ENCODE results near the gene MYCL.
A peak's percentile ranks its signal among the peaks of the same experiment; 100 is the strongest.

DNA sequence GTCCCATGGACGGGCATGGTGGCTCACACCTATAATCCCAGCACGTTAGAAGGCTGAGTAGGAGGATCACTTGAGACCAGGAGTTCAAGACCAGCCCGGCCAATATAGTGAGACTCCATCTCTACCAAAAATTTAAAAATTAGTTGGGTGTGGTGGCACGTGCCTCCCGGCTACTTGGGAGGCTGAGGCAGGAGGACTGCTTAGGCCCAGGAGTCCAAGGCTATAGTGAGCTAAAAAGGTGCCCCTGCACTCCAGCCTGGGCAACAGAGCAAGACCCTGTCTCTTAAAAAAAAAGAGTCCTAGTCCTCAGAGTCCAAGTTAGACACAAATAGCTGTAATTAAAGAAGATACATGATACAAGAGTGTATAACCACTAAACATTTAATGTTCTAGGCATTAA lies 38.5 kb downstream of the MYCL start:
- TF ChIP-seq, protein P1, sequence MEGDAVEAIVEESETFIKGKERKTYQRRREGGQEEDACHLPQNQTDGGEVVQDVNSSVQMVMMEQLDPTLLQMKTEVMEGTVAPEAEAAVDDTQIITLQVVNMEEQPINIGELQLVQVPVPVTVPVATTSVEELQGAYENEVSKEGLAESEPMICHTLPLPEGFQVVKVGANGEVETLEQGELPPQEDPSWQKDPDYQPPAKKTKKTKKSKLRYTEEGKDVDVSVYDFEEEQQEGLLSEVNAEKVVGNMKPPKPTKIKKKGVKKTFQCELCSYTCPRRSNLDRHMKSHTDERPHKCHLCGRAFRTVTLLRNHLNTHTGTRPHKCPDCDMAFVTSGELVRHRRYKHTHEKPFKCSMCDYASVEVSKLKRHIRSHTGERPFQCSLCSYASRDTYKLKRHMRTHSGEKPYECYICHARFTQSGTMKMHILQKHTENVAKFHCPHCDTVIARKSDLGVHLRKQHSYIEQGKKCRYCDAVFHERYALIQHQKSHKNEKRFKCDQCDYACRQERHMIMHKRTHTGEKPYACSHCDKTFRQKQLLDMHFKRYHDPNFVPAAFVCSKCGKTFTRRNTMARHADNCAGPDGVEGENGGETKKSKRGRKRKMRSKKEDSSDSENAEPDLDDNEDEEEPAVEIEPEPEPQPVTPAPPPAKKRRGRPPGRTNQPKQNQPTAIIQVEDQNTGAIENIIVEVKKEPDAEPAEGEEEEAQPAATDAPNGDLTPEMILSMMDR (IDR thresholded peaks at IDR 0.05), result no peak
- TF ChIP-seq ZNF121 (CRISPR knock-in tag; IDR thresholded peaks at IDR 0.05), result peak; percentile 63; the same call in 1 of the 2 replicates
- TF ChIP-seq, protein P2, sequence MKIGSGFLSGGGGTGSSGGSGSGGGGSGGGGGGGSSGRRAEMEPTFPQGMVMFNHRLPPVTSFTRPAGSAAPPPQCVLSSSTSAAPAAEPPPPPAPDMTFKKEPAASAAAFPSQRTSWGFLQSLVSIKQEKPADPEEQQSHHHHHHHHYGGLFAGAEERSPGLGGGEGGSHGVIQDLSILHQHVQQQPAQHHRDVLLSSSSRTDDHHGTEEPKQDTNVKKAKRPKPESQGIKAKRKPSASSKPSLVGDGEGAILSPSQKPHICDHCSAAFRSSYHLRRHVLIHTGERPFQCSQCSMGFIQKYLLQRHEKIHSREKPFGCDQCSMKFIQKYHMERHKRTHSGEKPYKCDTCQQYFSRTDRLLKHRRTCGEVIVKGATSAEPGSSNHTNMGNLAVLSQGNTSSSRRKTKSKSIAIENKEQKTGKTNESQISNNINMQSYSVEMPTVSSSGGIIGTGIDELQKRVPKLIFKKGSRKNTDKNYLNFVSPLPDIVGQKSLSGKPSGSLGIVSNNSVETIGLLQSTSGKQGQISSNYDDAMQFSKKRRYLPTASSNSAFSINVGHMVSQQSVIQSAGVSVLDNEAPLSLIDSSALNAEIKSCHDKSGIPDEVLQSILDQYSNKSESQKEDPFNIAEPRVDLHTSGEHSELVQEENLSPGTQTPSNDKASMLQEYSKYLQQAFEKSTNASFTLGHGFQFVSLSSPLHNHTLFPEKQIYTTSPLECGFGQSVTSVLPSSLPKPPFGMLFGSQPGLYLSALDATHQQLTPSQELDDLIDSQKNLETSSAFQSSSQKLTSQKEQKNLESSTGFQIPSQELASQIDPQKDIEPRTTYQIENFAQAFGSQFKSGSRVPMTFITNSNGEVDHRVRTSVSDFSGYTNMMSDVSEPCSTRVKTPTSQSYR (CRISPR knock-in tag; IDR thresholded peaks at IDR 0.05), result no peak
- no peak for TF ChIP-seq SP1 (CRISPR knock-in tag; conservative IDR thresholded peaks at IDR 0.05)
- no peak for TF ChIP-seq ZBTB21 (CRISPR knock-in tag; IDR thresholded peaks at IDR 0.05; ENCODE audit: borderline replicate concordance)
- TF ChIP-seq, protein P3, sequence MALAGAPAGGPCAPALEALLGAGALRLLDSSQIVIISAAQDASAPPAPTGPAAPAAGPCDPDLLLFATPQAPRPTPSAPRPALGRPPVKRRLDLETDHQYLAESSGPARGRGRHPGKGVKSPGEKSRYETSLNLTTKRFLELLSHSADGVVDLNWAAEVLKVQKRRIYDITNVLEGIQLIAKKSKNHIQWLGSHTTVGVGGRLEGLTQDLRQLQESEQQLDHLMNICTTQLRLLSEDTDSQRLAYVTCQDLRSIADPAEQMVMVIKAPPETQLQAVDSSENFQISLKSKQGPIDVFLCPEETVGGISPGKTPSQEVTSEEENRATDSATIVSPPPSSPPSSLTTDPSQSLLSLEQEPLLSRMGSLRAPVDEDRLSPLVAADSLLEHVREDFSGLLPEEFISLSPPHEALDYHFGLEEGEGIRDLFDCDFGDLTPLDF (CRISPR knock-in tag; IDR thresholded peaks at IDR 0.05), result no peak
- no peak for TF ChIP-seq CREM (CRISPR knock-in tag; IDR thresholded peaks at IDR 0.05)
- no peak for TF ChIP-seq NFYB (CRISPR knock-in tag; conservative IDR thresholded peaks at IDR 0.05; ENCODE audit: low read depth)
- TF ChIP-seq MYBL2 (CRISPR knock-in tag; IDR thresholded peaks at IDR 0.05), result no peak
- TF ChIP-seq NR2C2 (CRISPR knock-in tag; IDR thresholded peaks at IDR 0.05), result no peak
- no peak for TF ChIP-seq GABPB1 (CRISPR knock-in tag; IDR thresholded peaks at IDR 0.05)
